IMR-90 (cell line): Measurements from ENCODE around the gene TSSK3. TPM values are rescaled to one million over a fixed set of nuclear protein-coding genes. Genes with fewer than 3 reads are reported as not detected.
A peak's percentile ranks its signal among the peaks of the same experiment; 100 is the strongest.

Source experiments
- ATAC-seq: fragments of 200-7000 bp; cut with Tn5 transposase; 2 replicates; pipeline ENCODE4 v1.9.1; 2020; ENCODE audit warnings: low read depth, mild to moderate bottlenecking, moderate library complexity
- BruUV-seq: library from RNA; stranded (reverse); fragments of 400-500 nt; replicated peaks from 2 replicates; lab custom pipeline; 2021; lab: Mats Ljungman, UMichigan
- CTCF ChIA-PET: fragments of 300-600 bp; formaldehyde crosslinking; extraction: SDS; loops from one replicate; lab custom pipeline; 2021; ENCODE audit warnings: antibody characterized with exemption; lab: Yijun Ruan, JAX
- POLR2A ChIA-PET: fragments of 300-600 bp; sonication (Branson Sonifier 250); formaldehyde crosslinking; loops from one replicate; lab custom pipeline; 2022; ENCODE audit warnings: antibody characterized with exemption; ENCODE audit not compliant: unreplicated experiment; lab: Charles Lee
- DNase-seq: peaks from one replicate; pipeline ENCODE4 v3.0.0; 2013
- H2AFZ ChIP-seq: replicated peaks from 2 replicates; pipeline ENCODE3; 2013; ENCODE audit warnings: low read length, mild to moderate bottlenecking; ENCODE audit not compliant: poor library complexity
- H2AK5ac ChIP-seq: 2 replicates; pipeline ENCODE4 v1.6.1; 2013; ENCODE audit warnings: low read depth, low read length, inconsistent platforms
- H2AK9ac ChIP-seq: replicated peaks from 2 replicates; pipeline ENCODE3; 2013; ENCODE audit warnings: mild to moderate bottlenecking, low read depth, low read length, moderate library complexity; ENCODE audit not compliant: poor library complexity
- H2BK120ac ChIP-seq: 2 replicates; pipeline ENCODE4 v1.6.1; 2013; ENCODE audit warnings: low read depth, low read length, inconsistent platforms
- H2BK15ac ChIP-seq: 3 replicates; pipeline ENCODE4 v1.6.1; 2013; ENCODE audit warnings: low read depth, low read length, inconsistent platforms
- H2BK20ac ChIP-seq: 2 replicates; pipeline ENCODE4 v1.6.1; 2013; ENCODE audit warnings: low read depth, mild to moderate bottlenecking, inconsistent platforms, low read length, moderate library complexity
- H2BK5ac ChIP-seq: 2 replicates; pipeline ENCODE4 v1.6.1; 2013; ENCODE audit warnings: mild to moderate bottlenecking, low read depth, low read length, inconsistent platforms; ENCODE audit not compliant: poor library complexity, severe bottlenecking
- H3K14ac ChIP-seq: replicated peaks from 2 replicates; pipeline ENCODE4 v1.6.1; 2013; ENCODE audit warnings: low read depth, low read length, inconsistent platforms
- H3K18ac ChIP-seq: 2 replicates; pipeline ENCODE4 v1.6.1; 2013; ENCODE audit warnings: low read depth, low read length, control low read depth
- H3K23ac ChIP-seq: 2 replicates; pipeline ENCODE4 v1.6.1; 2013; ENCODE audit warnings: low read depth, low read length, inconsistent platforms
- H3K27ac ChIP-seq: 2 replicates; pipeline ENCODE4 v1.5.1; 2013; ENCODE audit warnings: mild to moderate bottlenecking, control low read depth, low read length; ENCODE audit not compliant: insufficient read depth
- H3K27me3 ChIP-seq: 2 replicates; pipeline ENCODE4 v1.6.1; 2013; ENCODE audit warnings: low read length; ENCODE audit not compliant: control insufficient read depth, insufficient read depth
- H3K36me3 ChIP-seq: 2 replicates; pipeline ENCODE4 v1.6.1; 2013; ENCODE audit warnings: low read length, mixed read lengths; ENCODE audit not compliant: control insufficient read depth, insufficient read depth
- H3K4ac ChIP-seq: 2 replicates; pipeline ENCODE4 v1.6.1; 2013; ENCODE audit warnings: low read depth, low read length, inconsistent platforms
- H3K4me1 ChIP-seq: 2 replicates; pipeline ENCODE4 v1.6.1; 2013; ENCODE audit warnings: low read length, mixed read lengths; ENCODE audit not compliant: control insufficient read depth, insufficient read depth
- H3K4me2 ChIP-seq: 2 replicates; pipeline ENCODE4 v1.6.1; 2013; ENCODE audit warnings: low read depth, mild to moderate bottlenecking, control low read depth, low read length, moderate library complexity
- H3K4me3 ChIP-seq: 2 replicates; pipeline ENCODE4 v1.5.1; 2013; ENCODE audit warnings: low read depth, mild to moderate bottlenecking, control low read depth, low read length, moderate library complexity; ENCODE audit not compliant: insufficient read depth
- H3K56ac ChIP-seq: 2 replicates; pipeline ENCODE4 v1.6.1; 2013; ENCODE audit warnings: low read length, inconsistent platforms; ENCODE audit not compliant: insufficient read depth; ENCODE audit errors: extremely low read depth
- H3K79me1 ChIP-seq, 2 experiments: 2 replicates each; pipeline ENCODE4 v1.6.1; 2013; ENCODE audit warnings: low read length in 2 of 2, inconsistent platforms in 1 of 2, low read depth in 1 of 2
- H3K9ac ChIP-seq: 2 replicates; pipeline ENCODE4 v1.6.1; 2013; ENCODE audit warnings: low read depth, low read length, control low read depth
- H3K9me1 ChIP-seq: 2 replicates; pipeline ENCODE4 v1.6.1; 2013; ENCODE audit warnings: low read length, inconsistent platforms; ENCODE audit not compliant: insufficient read depth
- H3K9me3 ChIP-seq: 2 replicates; pipeline ENCODE4 v1.6.1; 2013; ENCODE audit warnings: low read length; ENCODE audit not compliant: control insufficient read depth, insufficient read depth
- H4K20me1 ChIP-seq: 2 replicates; pipeline ENCODE4 v1.6.1; 2013; ENCODE audit warnings: low read length, inconsistent platforms; ENCODE audit not compliant: insufficient read depth
- H4K5ac ChIP-seq: 2 replicates; pipeline ENCODE4 v1.6.1; 2013; ENCODE audit warnings: mild to moderate bottlenecking, low read depth, low read length, control low read depth
- H4K8ac ChIP-seq, 2 experiments: 2 replicates each; pipeline ENCODE4 v1.6.1; 2013; ENCODE audit warnings: low read depth in 2 of 2, low read length in 2 of 2, control low read depth in 1 of 2, inconsistent platforms in 1 of 2
- H4K91ac ChIP-seq: 2 replicates; pipeline ENCODE4 v1.6.1; 2013; ENCODE audit warnings: low read depth, low read length, inconsistent platforms; ENCODE audit not compliant: insufficient read depth
- BHLHE40 ChIP-seq: fragments of 150-350 bp; IDR thresholded peaks from 2 replicates; pipeline ENCODE4 v1.6.1; 2016; ENCODE audit warnings: mild to moderate bottlenecking, low read depth, low read length
- CEBPB ChIP-seq: IDR thresholded peaks from 2 replicates; pipeline ENCODE4 v1.6.1; 2012; ENCODE audit warnings: low read depth, low read length, improper control_type of control experiment
- CHD1 ChIP-seq: IDR thresholded peaks from 2 replicates; pipeline ENCODE4 v1.6.1; 2012; ENCODE audit warnings: low read depth, low read length, improper control_type of control experiment
- FOS ChIP-seq: fragments of 150-350 bp; IDR thresholded peaks from 2 replicates; pipeline ENCODE4 v1.6.1; 2016; ENCODE audit warnings: low read depth, low read length
- MAFK ChIP-seq: IDR thresholded peaks from 2 replicates; pipeline ENCODE4 v1.6.1; 2012; ENCODE audit warnings: low read depth, low read length, improper control_type of control experiment
- MAZ ChIP-seq: IDR thresholded peaks from 2 replicates; pipeline ENCODE4 v1.6.1; 2012; ENCODE audit warnings: low read depth, mild to moderate bottlenecking, low read length, improper control_type of control experiment, moderate library complexity, borderline replicate concordance
- MXI1 ChIP-seq: IDR thresholded peaks from 2 replicates; pipeline ENCODE4 v1.6.1; 2012; ENCODE audit warnings: low read depth, mild to moderate bottlenecking, low read length, moderate library complexity, borderline replicate concordance
- NFE2L2 ChIP-seq: fragments of 150-350 bp; IDR thresholded peaks from 2 replicates; pipeline ENCODE4 v1.6.1; 2016; ENCODE audit warnings: low read depth, mild to moderate bottlenecking, low read length
- POLR2A ChIP-seq: IDR thresholded peaks from 2 replicates; pipeline ENCODE4 v1.6.1; 2012; ENCODE audit warnings: mild to moderate bottlenecking, low read depth, low read length
- RAD21 ChIP-seq: IDR thresholded peaks from 2 replicates; pipeline ENCODE4 v1.6.1; 2012; ENCODE audit warnings: low read length, improper control_type of control experiment
- RCOR1 ChIP-seq: IDR thresholded peaks from 2 replicates; pipeline ENCODE4 v1.6.1; 2012; ENCODE audit warnings: mild to moderate bottlenecking, low read length, improper control_type of control experiment; ENCODE audit not compliant: insufficient replicate concordance
- RFX5 ChIP-seq: IDR thresholded peaks from 2 replicates; pipeline ENCODE4 v1.8.0; 2012; ENCODE audit warnings: low read depth, mild to moderate bottlenecking, low read length, moderate library complexity
- SMC3 ChIP-seq: fragments of 150-350 bp; IDR thresholded peaks from 2 replicates; pipeline ENCODE4 v1.6.1; 2016; ENCODE audit warnings: low read depth, mild to moderate bottlenecking, antibody characterized with exemption, low read length, moderate library complexity
- WGBS, 2 experiments: methylation state at CpG; one replicate each; pipeline versions ENCODE4 v1.1.5 to v1.1.7; 2013; ENCODE audit warnings: missing lambda C conversion rate in 2 of 2; ENCODE audit not compliant: insufficient read length in 1 of 2; ENCODE audit errors: extremely low coverage in 2 of 2; 5-methylcytosine and 5-hydroxymethylcytosine counted together
- dilution Hi-C: fragments of 300-500 bp; cut with HindIII; formaldehyde crosslinking; loops from one replicate; pipeline ENCODE4 v1.14.3; 2018; ENCODE audit warnings: low sequenced_read_pairs; ENCODE audit not compliant: unreplicated experiment
- in situ Hi-C: fragments of 300-500 bp; cut with MboI; formaldehyde crosslinking; loops from 3 replicates; pipeline ENCODE4 v1.14.3; 2019; ENCODE audit warnings: low sequenced_read_pairs, inconsistent platforms, mixed read lengths
- intact Hi-C: fragments of 100-400 bp; cut with micrococcal nuclease; formaldehyde crosslinking; loops from 2 replicates; pipeline ENCODE4 v1.10.0; 2022
- polyA plus RNA-seq, 3 experiments: library from polyadenylated mRNA; depleted of rRNA; stranded (reverse); fragments of >200 nt; gene quantifications; 2 replicates each; pipeline ENCODE4 v1.2.3, GENCODE V29; 2012; ENCODE audit warnings: low replicate concordance in 1 of 3
- total RNA-seq: library from RNA; depleted of rRNA; stranded (reverse); fragments of >200 nt; gene quantifications from 2 replicates; pipeline ENCODE4 v1.2.3, GENCODE V29; 2012
- TF ChIP-seq, protein P1 (sequence below): fragments of 150-350 bp; IDR thresholded peaks from 2 replicates; pipeline ENCODE4 v1.6.1; 2016; ENCODE audit warnings: low read depth, mild to moderate bottlenecking, low read length, moderate library complexity, borderline replicate concordance
- TF ChIP-seq, protein P2 (sequence below): fragments of 150-350 bp; IDR thresholded peaks from 2 replicates; pipeline ENCODE4 v1.6.1; 2017; ENCODE audit warnings: mild to moderate bottlenecking, antibody characterized with exemption, low read length, low read depth
- TF ChIP-seq, protein P3 (sequence below): conservative IDR thresholded peaks from 2 replicates; pipeline ENCODE4 v1.5.1; 2012; ENCODE audit warnings: mild to moderate bottlenecking, low read depth, low read length, improper control_type of control experiment

TSSK3 gene
- total and polyA plus RNA-seq, 2 of the 4 experiments (the other 2 are of a cell fraction): 0.96 TPM; not detected in 1

- no peak overlapping the region for H2BK5ac ChIP-seq
- peak overlapping the region; percentile 11; the same call in 1 of the 2 replicates for H3K27ac ChIP-seq
- peaks cover 16 to 58% of the 10 kb centered on the region in 2 experiments for H3K79me1 ChIP-seq
- peak overlapping the region; percentile 54 for H2AFZ ChIP-seq
- no peak overlapping the region for H2BK20ac ChIP-seq
- peaks cover 36% of the 10 kb centered on the region for H3K36me3 ChIP-seq
- WGBS, 2 experiments: no CpG with 5 or more reads among the region's 5 CpGs
- H4K20me1 ChIP-seq: no peaks in the 10 kb centered on the region; the same call in 1 of the 2 replicates
- no peaks in the 10 kb centered on the region for H3K9me3 ChIP-seq
- no TSS peak for BruUV-seq
- H3K4ac ChIP-seq: no peak overlapping the region
- H4K8ac ChIP-seq: peak overlapping the region in 1 of 2 experiments; percentile 7; a peak in 1 of 4 replicates
- TF ChIP-seq RFX5: no peak
- TF ChIP-seq FOS: no peak
- TF ChIP-seq, protein P1, sequence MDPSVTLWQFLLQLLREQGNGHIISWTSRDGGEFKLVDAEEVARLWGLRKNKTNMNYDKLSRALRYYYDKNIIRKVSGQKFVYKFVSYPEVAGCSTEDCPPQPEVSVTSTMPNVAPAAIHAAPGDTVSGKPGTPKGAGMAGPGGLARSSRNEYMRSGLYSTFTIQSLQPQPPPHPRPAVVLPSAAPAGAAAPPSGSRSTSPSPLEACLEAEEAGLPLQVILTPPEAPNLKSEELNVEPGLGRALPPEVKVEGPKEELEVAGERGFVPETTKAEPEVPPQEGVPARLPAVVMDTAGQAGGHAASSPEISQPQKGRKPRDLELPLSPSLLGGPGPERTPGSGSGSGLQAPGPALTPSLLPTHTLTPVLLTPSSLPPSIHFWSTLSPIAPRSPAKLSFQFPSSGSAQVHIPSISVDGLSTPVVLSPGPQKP: no peak
- no peak for TF ChIP-seq RAD21
- TF ChIP-seq SMC3: no peak
- TF ChIP-seq, protein P2, sequence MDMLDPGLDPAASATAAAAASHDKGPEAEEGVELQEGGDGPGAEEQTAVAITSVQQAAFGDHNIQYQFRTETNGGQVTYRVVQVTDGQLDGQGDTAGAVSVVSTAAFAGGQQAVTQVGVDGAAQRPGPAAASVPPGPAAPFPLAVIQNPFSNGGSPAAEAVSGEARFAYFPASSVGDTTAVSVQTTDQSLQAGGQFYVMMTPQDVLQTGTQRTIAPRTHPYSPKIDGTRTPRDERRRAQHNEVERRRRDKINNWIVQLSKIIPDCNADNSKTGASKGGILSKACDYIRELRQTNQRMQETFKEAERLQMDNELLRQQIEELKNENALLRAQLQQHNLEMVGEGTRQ: no peak
- TF ChIP-seq NFE2L2: no peak
- no peak for TF ChIP-seq MAFK
- TF ChIP-seq MAZ: no peak
- TF ChIP-seq POLR2A: no peak
- TF ChIP-seq MXI1: no peak
- TF ChIP-seq, protein P3, sequence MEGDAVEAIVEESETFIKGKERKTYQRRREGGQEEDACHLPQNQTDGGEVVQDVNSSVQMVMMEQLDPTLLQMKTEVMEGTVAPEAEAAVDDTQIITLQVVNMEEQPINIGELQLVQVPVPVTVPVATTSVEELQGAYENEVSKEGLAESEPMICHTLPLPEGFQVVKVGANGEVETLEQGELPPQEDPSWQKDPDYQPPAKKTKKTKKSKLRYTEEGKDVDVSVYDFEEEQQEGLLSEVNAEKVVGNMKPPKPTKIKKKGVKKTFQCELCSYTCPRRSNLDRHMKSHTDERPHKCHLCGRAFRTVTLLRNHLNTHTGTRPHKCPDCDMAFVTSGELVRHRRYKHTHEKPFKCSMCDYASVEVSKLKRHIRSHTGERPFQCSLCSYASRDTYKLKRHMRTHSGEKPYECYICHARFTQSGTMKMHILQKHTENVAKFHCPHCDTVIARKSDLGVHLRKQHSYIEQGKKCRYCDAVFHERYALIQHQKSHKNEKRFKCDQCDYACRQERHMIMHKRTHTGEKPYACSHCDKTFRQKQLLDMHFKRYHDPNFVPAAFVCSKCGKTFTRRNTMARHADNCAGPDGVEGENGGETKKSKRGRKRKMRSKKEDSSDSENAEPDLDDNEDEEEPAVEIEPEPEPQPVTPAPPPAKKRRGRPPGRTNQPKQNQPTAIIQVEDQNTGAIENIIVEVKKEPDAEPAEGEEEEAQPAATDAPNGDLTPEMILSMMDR: no peak
- no peak for TF ChIP-seq RCOR1
- no peak for TF ChIP-seq CHD1
- no peak for TF ChIP-seq BHLHE40
- TF ChIP-seq CEBPB: no peak
- POLR2A ChIA-PET: no interaction called here
- H3K9me1 ChIP-seq: peaks cover 5% of the 10 kb centered on the region; the same call in 1 of the 2 replicates
- H2AK9ac ChIP-seq: no peak overlapping the region
- no peaks in the 10 kb centered on the region for H3K27me3 ChIP-seq
- H2AK5ac ChIP-seq: no peak overlapping the region
- H3K4me2 ChIP-seq: no peak overlapping the region
- H3K4me3 ChIP-seq: no peak overlapping the region
- no peak overlapping the region for H3K9ac ChIP-seq
- CTCF ChIA-PET: interaction anchor here (0.7 to 1.0 kb wide), 2 partner anchors 73 to 351 kb away, joined by 4 read pairs; no protein-coding TSS in a partner anchor
- peak overlapping the region; percentile 44 for H3K14ac ChIP-seq
- in situ Hi-C loops: loop anchor here (10.0 kb wide), 1 partner anchor 107 kb away; no protein-coding TSS in a partner anchor
- ATAC-seq (peak; percentile 71), DNase-seq (no peak)
- H3K23ac ChIP-seq: no peak overlapping the region
- no peak overlapping the region for H3K56ac ChIP-seq
- H3K18ac ChIP-seq: no peak overlapping the region
- no peak overlapping the region for H4K91ac ChIP-seq
- no peak overlapping the region for H2BK120ac ChIP-seq
- no peak overlapping the region for H4K5ac ChIP-seq
- intact Hi-C loops: no loop called here
- H2BK15ac ChIP-seq: no peak overlapping the region
- H3K4me1 ChIP-seq: peaks cover 4% of the 10 kb centered on the region
- dilution Hi-C loops: no loop called here
Measured at GRCh38 chr1:32321712-32322291, 40.5 kb upstream of the TSSK3 start.
